Cardiac fibroblast (primary cell): ENCODE data around the gene RBM39.
A peak's percentile ranks its signal among the peaks of the same experiment; 100 is the strongest.

ENCODE experiments used
- DNase-seq, 2 donors: peaks; one replicate each; pipeline versions ENCODE4 v3.0.0 to v3.0.0-alpha.2; 2010; ENCODE audit warnings: low read depth in 2 of 2
- H3K4me3 ChIP-seq, 2 donors: replicated peaks in 1 of 2; 1 replicate in 1 of 2; 2 replicates in 1 of 2; pipeline ENCODE4 v1.5.1; 2011; ENCODE audit warnings: low read depth in 2 of 2, low read length in 2 of 2, mild to moderate bottlenecking in 2 of 2, moderate library complexity in 1 of 2
- TF ChIP-seq, protein P1 (sequence below): IDR thresholded peaks from one replicate; pipeline ENCODE4 v1.5.1; 2011; ENCODE audit warnings: low read depth, mild to moderate bottlenecking, low read length, inconsistent platforms

The RBM39 gene

DNA sequence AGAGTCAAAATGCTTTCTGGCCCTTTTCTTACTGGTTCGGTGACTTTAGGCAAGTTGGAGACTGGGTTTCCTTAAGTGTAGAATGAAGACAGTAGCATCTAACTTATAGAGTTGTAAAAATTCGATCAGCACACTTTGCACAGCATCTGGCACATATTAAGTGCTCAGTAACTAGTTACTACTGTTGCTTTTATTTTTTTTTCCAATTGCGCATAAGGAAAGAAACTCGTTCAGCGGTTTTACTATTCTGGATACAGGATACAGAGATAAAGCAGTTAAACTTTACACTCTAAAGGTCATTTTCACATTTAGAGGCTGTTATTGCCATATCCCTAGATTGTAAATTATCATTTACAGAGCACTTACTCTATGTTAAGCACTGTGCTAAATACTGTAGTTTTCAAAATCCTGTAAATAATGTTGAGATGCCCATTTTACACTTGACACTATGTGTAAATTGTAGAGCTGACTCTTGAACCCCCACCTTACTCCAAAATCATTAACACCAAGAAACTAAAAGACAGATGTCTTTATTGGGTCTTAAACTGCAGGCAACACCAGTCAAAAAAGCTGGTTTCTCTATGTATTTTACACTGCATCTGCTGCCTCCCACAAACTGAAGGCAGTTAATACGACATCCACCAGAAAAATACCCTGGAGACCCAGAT, 42.0 kb downstream of the RBM39 start:
- DNase-seq: no peak
- TF ChIP-seq, protein P1, sequence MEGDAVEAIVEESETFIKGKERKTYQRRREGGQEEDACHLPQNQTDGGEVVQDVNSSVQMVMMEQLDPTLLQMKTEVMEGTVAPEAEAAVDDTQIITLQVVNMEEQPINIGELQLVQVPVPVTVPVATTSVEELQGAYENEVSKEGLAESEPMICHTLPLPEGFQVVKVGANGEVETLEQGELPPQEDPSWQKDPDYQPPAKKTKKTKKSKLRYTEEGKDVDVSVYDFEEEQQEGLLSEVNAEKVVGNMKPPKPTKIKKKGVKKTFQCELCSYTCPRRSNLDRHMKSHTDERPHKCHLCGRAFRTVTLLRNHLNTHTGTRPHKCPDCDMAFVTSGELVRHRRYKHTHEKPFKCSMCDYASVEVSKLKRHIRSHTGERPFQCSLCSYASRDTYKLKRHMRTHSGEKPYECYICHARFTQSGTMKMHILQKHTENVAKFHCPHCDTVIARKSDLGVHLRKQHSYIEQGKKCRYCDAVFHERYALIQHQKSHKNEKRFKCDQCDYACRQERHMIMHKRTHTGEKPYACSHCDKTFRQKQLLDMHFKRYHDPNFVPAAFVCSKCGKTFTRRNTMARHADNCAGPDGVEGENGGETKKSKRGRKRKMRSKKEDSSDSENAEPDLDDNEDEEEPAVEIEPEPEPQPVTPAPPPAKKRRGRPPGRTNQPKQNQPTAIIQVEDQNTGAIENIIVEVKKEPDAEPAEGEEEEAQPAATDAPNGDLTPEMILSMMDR: no peak
- peak overlapping the region; percentile 98 to 100 for H3K4me3 ChIP-seq

- H3K4me3 ChIP-seq: peak within 1 kb of the TSS; percentile 98 to 100
- TF ChIP-seq, protein P1: no peak
- DNase-seq: peak; percentile 78 to 83
Observed at GRCh38 chr20:35699127-35699956, 42.7 kb downstream of the RBM39 start, which contains the start of the genes NFS1 and ROMO1. Gene NFS1 (minus strand): TSS chr20:35699352. CDS start chr20:35699288, 64 bp downstream. Gene ROMO1 (plus strand): TSS chr20:35699405. CDS start chr20:35699633, 228 bp downstream.

GRCh38 chr20:35698298-35699126, 43.5 kb downstream of the RBM39 start:
- DNase-seq: no peak
- TF ChIP-seq, protein P1: no peak
- H3K4me3 ChIP-seq: peak overlapping the region; percentile 98 to 100

- no peak for DNase-seq
- TF ChIP-seq, protein P1: no peak
- peak overlapping the region in 1 of 2 donors; percentile 98 for H3K4me3 ChIP-seq
Observed at GRCh38 chr20:35697696-35698297, 44.3 kb downstream of the RBM39 start.

DNA sequence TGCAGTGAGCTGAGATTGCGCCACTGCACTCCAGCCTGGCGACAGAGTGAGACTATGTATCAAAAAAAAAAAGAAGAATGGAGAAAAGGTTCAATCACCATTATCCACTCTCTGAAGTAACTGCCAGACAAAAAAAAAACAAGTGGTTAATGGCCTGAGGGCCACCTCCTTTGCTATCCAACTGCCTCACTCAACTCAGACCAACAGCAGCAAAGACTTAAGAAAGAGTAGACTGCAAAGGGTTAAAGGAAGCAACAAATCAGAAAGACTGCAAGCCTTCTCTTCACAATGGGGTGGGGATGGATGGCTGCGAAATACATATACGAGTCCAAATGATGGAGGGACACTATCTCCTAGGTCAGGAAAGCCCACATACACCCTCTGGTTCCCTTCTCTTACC, 46.1 kb downstream of the RBM39 start:
- TF ChIP-seq, protein P1: no peak
- no peak for DNase-seq
- no peak overlapping the region for H3K4me3 ChIP-seq

- TF ChIP-seq, protein P1: no peak
- H3K4me3 ChIP-seq: no peak overlapping the region
- DNase-seq: no peak
Observed at GRCh38 chr20:35695245-35695749, 46.8 kb downstream of the RBM39 start.
